ENCODE data around the gene ADAMTS16.

Gene ADAMTS16

GRCh38 chr5:5352675-5353074 lies 212.5 kb downstream of the ADAMTS16 start:
- no peak for DNase-seq

GRCh38 chr5:5353681-5354080 lies 213.6 kb downstream of the ADAMTS16 start:
- no peak for DNase-seq

GRCh38 chr5:5356765-5357164 lies 216.6 kb downstream of the ADAMTS16 start:
- no peak for DNase-seq

- no peak for DNase-seq
Observed at GRCh38 chr5:5359618-5360017, 219.5 kb downstream of the ADAMTS16 start.

GRCh38 chr5:5360363-5360940 lies 220.3 kb downstream of the ADAMTS16 start:
- DNase-seq = no peak

GRCh38 chr5:5360941-5361520 lies 220.9 kb downstream of the ADAMTS16 start:
- DNase-seq = no peak

- DNase-seq = no peak
Observed at GRCh38 chr5:5363045-5363444, 222.9 kb downstream of the ADAMTS16 start.

GRCh38 chr5:5364932-5365331 lies 224.8 kb downstream of the ADAMTS16 start:
- DNase-seq = no peak

GRCh38 chr5:5367739-5368138 lies 227.6 kb downstream of the ADAMTS16 start:
- DNase-seq = no peak

GRCh38 chr5:5369051-5369605 lies 229.0 kb downstream of the ADAMTS16 start:
- no peak for DNase-seq
